Dedifferentiated amniotic fluid mesenchymal stem cell (primary cell): ENCODE results near the gene FXYD5.
A peak's percentile ranks its signal among the peaks of the same experiment; 100 is the strongest.

ENCODE experiments used
- DNase-seq: peaks from one replicate; pipeline ENCODE4 v3.0.0-alpha.2; 2016; ENCODE audit errors: extremely low spot score

The FXYD5 gene, protein sequence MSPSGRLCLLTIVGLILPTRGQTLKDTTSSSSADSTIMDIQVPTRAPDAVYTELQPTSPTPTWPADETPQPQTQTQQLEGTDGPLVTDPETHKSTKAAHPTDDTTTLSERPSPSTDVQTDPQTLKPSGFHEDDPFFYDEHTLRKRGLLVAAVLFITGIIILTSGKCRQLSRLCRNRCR

DNA sequence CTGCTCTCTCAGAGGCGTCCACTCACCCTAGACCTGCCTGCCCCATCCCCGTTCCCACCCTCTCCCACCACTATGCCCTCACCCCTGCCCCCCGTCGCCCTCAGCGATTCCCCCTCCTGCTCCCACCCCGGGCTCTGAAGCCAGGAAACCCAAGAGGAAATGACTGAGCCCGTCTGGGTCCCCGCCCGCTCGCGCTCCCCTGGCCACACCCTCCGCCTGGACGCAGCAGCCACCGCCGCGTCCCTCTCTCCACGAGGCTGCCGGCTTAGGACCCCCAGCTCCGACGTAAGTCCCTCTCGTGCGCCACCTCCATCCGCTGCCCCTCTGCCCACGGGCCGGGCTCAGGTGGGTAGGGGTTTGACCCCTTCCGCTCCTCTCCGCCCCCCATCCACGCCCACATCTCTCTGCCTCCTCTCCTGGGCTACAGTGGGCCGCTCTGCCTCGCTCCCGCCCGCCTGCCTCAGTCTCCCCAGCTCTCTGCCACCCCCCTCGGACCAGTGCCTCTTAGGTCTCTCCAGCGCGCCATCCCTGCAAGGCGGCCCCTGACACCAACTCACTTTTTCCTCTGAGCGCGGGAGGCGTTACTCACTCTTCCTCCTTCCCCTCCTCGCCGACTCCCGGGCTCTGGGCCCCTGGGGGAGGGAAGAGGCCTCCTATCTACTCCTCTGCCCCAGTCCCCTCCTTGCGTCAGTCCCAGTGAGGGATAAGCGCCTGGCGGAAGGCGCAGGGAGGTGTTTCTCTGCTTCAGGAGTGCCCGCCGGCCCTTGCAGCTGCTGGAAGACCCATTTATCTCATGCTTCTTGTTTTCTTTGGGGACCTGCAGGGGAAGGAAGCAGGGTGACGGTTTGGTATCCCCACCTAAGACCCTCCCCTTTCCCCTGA, at the start of gene FXYD5:
TSS of gene FXYD5 (plus strand) at position 211 of the 882 bp plus-strand sequence. CDS start 816 bp downstream, outside the sequence.
- DNase-seq, result peak; percentile 64

DNA sequence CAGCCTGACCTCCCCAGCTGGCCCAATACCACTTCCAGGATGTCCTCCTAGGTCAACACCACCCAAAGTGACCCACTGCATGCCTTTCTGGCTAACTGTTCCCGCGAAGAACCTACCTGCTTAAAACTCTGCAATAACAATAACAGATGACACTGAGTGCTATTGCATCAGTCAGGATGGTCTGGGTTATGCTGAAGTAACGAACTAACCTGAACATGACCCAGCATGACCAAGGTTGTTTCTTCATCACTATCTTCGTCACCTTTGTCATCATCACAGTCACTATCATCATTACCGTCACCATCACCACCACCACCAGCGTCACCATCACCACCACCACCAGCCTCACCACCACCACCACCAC, 49.5 kb upstream of the FXYD5 start:
- no peak for DNase-seq

DNA sequence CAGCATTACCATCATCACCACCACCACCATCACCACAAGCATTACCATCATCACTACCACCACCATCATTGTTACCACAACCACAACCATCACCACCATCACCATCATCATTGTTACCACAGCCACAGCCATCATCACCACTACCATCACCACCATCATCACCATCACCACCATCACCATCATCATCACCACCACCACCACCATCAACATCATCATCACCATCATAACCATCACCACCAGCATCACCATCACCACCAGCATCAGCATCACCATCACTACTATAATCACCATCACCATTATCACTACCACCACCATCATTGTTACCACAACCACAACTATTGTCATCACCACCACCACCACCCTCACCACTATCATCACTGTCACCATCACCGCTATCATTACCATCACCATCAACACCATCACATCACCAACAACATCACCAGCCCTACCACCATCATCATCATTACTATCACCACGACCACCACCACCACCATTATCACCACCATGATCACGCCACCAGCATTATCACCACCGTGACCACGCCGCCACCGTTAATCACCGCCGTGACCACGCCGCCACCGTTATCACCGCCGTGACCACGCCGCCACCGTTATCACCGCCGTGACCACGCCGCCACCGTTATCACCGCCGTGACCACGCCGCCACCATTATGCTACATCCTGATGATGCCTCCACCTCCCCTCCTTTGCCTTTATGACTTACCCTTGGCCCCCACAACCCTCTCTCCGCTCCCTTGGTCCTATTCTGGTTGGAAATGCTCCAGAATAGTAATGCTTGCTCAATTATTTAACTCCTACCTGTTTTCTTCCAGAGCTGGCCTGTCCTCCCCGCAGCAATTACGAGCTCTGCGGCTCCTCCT, 48.9 kb upstream of the FXYD5 start:
- DNase-seq, result no peak

DNA sequence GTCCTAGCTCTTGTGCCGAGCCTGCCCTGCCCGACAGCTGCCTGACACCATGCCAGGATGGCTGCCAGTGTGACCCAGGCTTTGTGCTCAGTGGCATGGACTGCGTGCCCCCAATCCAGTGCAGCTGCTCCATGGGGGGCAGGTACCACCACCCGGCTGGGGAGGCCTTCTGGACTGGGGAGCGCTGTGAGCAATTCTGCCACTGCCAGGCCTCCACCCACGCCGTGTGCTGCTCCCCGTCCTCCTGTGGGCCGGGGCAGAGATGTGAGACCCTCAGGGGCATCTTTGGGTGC, 48.3 kb upstream of the FXYD5 start:
- no peak for DNase-seq

DNA sequence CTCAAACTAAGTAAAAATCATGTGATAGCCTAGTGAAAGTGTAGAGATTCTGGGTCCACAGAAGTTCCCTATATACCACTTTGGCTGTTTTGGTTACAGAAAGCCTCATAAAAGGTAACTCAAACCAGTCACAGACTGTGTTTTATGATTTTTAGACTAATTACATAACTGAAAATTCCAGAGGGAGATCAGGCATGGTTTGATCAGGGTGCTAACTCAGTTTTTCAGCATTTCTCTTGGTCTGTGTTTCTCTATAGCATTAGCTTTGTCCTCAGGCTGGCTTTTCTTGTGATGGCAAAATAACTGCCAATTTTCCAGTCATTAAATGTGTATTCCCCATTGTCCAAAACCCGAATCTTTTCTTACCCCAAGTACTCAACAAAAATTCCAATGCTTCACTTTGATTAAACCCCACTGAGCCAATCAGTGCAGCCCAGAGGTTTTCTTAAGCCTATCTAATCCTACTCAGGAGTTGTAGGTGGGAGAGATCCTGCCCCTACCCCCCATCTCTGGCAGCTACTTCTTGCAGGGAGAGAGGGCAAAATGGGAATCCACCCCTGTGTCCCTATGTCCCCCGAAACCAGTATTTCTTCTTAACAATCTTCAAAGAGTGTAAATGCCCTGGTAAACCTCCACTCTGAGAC, 47.5 kb upstream of the FXYD5 start:
- no peak for DNase-seq

DNA sequence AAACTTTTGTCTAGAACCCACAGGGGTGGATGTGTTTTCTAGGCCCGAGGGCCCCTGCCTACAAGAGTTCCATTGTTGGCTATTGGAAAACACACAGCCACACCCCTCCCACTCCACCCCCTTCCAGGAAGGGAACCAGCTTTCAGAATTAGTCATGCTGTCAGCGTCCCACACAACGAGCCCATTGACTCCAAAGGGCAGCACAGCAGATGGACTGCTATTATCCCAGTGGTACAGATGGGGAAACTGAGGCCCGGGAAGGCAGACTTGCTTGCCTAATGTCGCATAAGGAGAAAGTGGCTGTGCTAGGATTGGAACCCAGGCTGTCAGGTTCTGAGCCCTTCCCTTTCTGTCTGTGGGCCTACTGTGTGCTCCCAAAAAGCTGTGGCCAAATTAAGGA, 47.0 kb upstream of the FXYD5 start:
- DNase-seq, result no peak

DNA sequence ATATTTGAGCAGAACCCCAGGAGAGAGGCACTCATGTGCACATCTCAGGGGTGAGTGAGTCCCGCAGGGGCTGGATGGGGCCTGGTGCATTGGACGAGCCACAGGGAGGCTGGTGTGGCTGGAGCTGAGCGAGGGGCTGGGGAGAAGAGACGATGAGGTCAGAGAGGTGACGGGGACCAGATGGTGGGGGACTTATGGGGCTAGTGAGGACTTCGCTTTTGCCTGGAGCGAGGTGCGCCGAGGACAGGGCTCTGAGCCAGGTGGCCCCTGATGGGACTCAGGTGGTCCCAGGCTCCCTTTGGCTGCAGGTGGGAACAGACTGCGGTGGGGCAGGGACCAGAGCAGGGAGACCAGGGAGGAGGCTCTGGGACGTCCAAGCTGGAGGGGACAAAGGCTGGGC, 45.8 kb upstream of the FXYD5 start:
- DNase-seq, result no peak

DNA sequence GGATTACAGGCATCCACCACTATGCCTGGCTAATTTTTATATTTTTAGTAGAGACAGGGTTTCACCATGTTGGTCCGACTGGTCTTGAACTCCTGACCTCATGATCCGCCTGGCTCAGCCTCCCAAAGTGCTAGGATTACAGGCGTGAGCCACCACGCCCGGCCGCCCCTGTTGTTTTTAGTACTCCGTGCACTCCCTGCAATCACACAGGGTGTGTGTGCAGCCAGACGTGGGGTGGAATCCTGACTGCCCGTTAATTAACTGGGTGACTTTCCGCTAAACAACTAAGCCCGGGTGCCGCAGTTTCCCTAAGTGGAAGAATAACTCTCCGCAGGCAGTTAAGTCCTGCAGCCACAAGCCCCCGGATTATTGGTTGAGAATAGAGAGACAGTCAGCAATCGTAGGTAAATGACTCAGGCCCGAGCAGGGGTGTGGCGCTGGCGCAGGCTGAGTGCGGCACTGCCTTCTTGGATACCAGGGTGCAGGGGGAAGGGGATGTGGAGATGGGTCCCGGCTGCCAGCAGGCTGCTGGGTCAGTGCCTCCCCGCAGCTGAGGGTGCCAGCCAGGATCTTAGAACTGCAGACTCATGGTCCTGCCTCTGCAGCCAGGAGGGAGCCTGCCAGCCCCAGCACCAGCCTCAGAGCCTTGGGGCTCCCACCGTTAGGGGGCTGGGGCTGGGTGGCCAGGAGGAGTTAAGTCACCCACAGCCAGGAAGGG, 45.0 kb upstream of the FXYD5 start:
- no peak for DNase-seq

DNA sequence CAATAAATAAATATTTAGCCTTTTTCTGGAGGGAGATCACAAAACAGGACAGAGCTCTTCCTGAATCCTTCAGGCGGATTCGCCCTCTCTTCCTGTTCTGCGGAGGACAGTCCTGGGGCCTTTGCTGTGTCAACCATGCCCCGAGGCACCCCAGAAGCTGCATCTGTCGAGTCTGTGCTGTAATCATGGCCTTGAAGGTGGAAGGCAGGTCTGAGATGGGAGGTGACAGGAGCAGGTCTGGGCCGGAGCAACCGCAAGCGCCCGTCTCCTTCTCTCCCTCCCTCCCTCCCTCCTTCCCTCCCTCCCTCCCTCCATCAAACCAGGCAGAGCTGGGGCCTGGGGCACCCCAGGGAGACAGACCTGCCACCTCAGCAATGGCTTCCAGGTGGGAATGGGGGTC, 43.6 kb upstream of the FXYD5 start:
- no peak for DNase-seq

DNA sequence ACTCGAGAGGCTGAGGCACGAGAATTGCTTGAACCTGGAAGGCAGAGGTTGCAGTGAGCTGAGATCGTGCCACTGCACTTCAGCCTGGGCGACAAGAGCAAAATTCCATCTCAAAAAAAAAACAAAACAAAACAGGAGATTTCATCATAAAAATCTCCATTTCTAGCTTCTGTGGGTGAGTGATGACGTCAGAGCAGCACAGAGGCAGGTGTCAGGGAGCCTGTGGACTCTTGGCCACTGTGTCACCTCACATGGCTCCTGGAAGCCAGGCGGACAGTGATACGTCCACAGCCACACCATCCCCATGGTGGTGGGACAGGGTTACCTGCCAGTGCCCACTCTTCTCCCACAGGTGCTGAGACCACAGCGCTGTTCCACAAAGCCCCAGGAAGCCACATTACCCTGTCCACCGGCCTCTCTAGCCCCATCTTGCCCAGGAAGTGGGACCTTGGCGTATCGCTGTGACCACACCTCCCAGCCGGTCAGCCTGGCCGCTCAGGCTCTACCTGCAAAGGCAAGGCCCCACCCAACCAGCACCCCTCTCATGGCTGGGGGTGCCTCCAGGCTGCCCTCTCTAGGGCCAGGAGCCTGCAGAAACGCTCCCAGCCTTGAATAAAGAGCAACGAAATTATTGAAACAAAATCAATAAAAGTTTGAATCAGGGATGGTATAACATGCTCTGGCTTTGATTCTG, 41.4 kb upstream of the FXYD5 start:
- no peak for DNase-seq

DNA sequence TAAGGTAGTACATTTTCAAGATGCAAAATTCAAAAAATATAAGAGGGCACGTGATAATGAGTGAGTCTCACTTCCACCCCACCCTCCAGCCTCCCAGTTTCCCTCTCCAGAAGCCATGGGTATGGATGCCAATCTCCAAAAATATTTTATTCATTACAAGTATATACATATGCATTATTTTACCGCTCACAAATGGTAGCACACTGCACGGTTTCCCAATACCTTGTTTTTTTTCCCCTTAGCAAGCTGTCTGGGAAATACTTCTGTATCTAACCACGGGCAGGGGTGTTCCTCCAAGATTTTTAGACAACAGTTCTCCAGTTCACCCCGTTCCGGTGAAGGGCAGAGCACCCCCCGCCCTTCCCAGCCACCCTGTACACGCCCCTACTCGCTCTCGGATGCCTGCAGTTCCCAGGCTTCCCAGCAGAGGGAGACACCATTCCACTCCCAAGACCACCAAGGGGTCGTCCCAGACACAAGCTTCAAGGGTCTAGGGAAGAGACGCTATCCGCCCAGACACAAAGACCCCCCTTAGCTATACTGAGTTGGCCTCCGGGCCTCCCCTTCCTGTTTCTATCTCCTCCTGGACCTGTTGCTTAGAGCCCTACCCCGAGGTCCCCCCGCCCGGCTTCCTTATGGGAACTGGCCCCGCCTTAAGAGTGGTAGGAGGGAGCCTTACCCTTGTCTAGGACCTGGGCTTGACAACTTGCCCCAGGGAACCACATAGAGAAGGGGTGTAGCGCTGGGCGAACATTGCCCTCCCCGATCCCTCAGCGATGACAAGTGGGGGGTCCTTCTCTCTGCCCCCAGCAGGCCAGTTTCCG, 40.0 kb upstream of the FXYD5 start:
- peak; percentile 34 for DNase-seq

DNA sequence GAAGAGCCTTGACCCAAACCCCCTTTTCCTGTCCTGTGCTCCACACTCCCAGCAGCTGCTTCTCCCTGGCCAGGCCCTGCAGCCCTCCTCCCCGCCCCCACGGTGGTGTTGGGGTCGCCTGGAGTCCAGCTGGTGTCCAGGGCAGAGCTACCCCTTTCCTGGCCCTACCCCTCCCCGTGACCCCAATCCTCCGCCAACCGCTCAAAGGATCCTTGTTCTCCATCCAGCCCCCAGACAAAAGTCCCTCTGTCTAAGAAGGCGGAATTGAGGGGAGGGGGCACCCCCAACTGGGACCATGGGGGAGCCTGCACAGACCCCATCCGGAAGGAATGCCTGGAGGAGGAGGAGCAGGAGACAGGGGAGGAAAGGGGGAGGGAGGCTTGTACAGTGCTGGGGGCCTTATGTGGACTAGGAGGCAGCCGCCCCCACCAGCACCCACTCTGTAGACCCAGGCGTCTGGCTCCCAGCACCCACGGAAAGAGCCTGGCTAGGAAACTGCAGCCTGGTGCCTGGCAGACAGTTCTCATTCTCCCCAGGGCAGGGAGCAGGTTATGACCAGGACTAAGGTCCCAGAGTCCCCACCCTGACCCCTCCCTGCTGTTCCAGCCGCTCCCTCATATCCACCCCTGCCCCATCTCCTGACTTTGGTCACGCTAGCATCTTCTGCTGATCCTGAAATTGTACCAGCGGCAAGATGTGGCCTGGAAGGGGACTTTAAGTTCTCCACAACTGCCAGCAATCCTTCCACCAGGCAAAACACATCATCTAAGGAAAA, 39.2 kb upstream of the FXYD5 start, which contains the start of gene FXYD3:
TSS of gene FXYD3 (plus strand) at position 647 of the 775 bp plus-strand sequence. CDS start 3,554 bp downstream, outside the sequence.
- DNase-seq, result no peak

DNA sequence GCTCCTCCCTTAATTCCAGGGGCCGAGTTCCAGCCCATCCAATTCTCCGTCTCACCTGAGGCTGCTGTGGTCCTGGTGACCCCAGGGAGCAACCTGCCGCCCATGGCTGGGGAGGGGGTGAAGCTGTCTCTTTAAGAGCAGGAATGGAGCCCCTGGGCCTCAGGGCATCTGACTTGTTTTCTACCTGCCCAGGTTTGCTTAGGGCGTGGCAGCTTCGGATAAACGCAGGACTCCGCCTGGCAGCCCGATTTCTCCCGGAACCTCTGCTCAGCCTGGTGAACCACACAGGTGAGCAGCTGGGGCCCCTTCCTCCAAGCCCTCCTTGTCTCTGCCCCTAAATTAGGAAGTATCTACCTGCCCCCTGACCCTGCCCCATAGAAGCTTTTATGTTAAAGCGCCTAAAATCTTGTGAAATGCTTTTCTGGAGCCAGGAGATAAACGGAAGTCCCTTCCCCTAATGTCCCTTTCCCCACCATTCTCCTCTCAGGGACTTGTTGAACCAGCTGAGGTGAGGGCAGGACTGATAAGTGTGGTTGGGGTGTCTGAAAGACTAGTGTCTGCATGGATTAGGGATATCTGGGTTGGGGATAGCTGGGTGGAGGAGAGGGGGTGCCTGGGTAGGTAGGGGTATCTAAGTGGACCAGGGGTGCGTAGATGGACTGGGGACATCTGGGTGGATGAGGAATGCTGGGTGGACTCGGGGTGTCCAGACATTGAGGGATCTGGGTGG, 38.3 kb upstream of the FXYD5 start:
- no peak for DNase-seq

DNA sequence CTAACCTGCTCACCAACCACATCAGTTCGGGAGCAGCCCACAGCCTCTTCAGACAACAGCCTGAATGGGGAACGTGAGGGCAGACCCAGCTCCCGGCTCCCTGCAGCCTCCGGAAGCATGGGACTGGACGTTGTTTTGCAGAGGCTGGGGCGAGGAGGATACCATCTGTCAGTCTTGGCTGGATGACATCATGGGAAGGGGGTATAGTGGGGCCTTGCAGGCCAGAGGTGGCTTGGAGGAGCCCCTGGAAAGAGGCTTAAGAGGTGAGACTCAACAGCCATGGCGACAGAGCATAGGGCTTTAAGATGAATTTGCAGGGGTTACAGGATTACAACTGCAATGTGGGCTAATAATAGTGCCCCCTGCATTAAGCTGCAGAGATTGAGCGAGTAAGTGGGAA, 37.4 kb upstream of the FXYD5 start:
- DNase-seq, result no peak

DNA sequence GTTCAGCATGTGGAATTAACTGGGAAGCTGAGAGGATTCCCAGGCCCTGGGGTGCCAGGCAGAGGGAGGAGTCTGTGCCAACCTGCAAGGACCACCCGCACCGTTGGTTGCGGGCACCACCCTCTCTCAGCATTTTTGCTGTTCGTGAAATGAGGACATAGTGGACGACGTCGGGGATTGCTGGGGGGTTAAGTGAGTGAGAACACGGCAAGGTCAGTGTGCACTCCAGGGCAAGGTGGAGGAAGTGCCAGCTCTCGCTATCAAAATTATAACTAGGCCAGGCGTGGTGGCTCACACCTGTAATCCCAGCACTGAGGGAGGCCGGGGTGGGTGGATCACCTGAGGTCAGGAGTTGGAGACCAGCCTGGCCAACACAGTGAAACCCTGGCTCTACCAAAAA, 36.7 kb upstream of the FXYD5 start:
- no peak for DNase-seq

DNA sequence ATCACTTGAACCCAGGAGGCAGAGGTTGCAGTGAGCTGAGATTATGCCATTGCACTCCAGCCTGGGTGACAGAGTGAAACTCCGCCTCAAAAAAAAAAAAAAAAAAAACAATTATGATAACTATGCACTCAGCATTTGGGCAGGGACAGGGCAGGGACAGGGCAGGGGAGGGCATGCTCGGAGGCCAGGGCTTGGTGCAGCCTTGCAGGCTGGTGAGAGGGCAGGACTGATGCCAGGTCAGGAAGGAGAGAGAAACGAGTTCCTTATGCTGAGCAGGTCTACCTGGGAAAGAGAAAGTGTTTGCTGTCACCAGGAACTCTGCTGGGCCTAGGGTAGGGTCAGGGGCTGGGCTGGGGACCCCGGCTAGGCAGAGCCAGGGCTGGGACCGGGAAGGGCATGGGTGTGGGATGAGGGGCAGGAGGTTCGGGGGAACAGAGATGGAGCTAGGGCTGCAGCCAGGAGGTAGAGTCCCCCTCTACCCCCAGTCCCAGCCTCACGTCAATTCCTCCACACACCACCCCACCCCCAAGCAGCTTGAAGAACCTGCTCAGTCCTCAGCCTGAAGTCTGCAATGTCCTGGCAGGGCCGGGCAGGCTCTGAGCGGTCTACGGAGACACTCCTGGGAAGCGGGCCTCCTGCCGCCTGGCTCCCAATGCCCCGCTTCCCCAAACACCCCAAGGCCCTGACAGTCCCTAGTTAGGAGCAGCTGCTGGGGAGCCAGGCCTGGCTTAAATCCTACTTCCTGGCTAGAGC, 36.1 kb upstream of the FXYD5 start:
- no peak for DNase-seq

DNA sequence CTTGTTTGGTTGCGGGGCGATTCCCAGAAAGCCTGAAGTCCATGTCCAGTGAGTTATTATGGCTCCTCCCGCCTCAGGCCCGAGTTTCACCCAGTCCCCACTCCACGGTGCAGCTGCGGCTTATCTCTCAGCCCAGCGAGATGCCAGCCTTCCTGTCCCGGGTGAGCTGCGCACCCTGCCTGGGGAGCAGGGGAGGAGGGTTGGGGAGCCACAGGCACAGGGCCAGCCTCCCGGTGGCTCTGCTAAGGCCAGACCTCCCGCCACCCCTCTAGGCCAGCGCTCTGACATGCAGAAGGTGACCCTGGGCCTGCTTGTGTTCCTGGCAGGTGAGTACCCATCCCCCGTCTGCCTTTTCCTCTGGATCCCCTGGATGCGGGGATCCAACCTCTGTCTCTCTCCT, 35.4 kb upstream of the FXYD5 start:
- DNase-seq, result no peak
